Karpas-422 (cell line): Measurements from ENCODE around the gene ACACB. TPM values are rescaled to one million over a fixed set of nuclear protein-coding genes. Genes with fewer than 3 reads are reported as not detected.

Source experiments
- DNase-seq: peaks from one replicate; pipeline ENCODE4 v3.0.0-alpha.2; 2015
- H2AFZ ChIP-seq: fragments of 200-600 bp; sonication (generic); 2 replicates; pipeline ENCODE4 v1.6.1; 2014; ENCODE audit warnings: antibody characterized with exemption, low read length, mixed read lengths
- H3K27ac ChIP-seq: fragments of 200-600 bp; sonication (generic); 2 replicates; pipeline ENCODE4 v1.5.1; 2014; ENCODE audit warnings: mild to moderate bottlenecking, low read length, moderate library complexity
- H3K27me3 ChIP-seq: fragments of 200-600 bp; sonication (generic); 2 replicates; pipeline ENCODE4 v1.6.1; 2014; ENCODE audit warnings: low read length, mixed read lengths
- H3K36me3 ChIP-seq: fragments of 200-600 bp; sonication (generic); 2 replicates; pipeline ENCODE4 v1.6.1; 2014; ENCODE audit warnings: low read length, mixed read lengths; ENCODE audit not compliant: insufficient read depth
- H3K4me1 ChIP-seq: fragments of 200-600 bp; sonication (generic); 2 replicates; pipeline ENCODE4 v1.6.1; 2014; ENCODE audit warnings: mild to moderate bottlenecking, low read length, mixed read lengths
- H3K4me2 ChIP-seq: fragments of 200-600 bp; sonication (generic); 2 replicates; pipeline ENCODE4 v1.6.1; 2014; ENCODE audit warnings: low read length, low read depth, mild to moderate bottlenecking; ENCODE audit not compliant: poor library complexity, severe bottlenecking
- H3K4me3 ChIP-seq: fragments of 200-600 bp; sonication (generic); 2 replicates; pipeline ENCODE4 v1.5.1; 2014; ENCODE audit warnings: mild to moderate bottlenecking, antibody characterized with exemption, low read length, mixed read lengths
- H3K79me2 ChIP-seq: fragments of 200-600 bp; sonication (generic); 2 replicates; pipeline ENCODE4 v1.6.1; 2014; ENCODE audit warnings: mild to moderate bottlenecking, low read length, mixed read lengths
- H3K9ac ChIP-seq: fragments of 200-600 bp; sonication (generic); 2 replicates; pipeline ENCODE4 v1.6.0; 2014; ENCODE audit warnings: low read length
- H3K9me2 ChIP-seq: fragments of 200-600 bp; sonication (generic), shearing (Covaris generic); replicated peaks from 2 replicates; pipeline ENCODE4 v1.6.0; 2014; ENCODE audit warnings: mild to moderate bottlenecking, low read length, moderate library complexity; ENCODE audit not compliant: insufficient read depth
- H3K9me3 ChIP-seq: fragments of 300-700, 200-600 bp; sonication (generic); 2 replicates; pipeline ENCODE4 v1.6.1; 2014; ENCODE audit warnings: low read length, mixed read lengths
- H4K20me1 ChIP-seq: fragments of 200-600 bp; sonication (generic); 2 replicates; pipeline ENCODE4 v1.6.1; 2014; ENCODE audit warnings: mild to moderate bottlenecking, antibody characterized with exemption, low read length, low read depth; ENCODE audit not compliant: insufficient read depth
- total RNA-seq: library from RNA; depleted of rRNA; stranded (reverse); fragments of >200 nt; shearing (Covaris generic); gene quantifications from 2 replicates; pipeline ENCODE4 v1.2.3, GENCODE V29; 2014; ENCODE audit warnings: low replicate concordance

The ACACB gene
- total RNA-seq, 1 experiment from 2014 or later, result 6.5 TPM

DNA sequence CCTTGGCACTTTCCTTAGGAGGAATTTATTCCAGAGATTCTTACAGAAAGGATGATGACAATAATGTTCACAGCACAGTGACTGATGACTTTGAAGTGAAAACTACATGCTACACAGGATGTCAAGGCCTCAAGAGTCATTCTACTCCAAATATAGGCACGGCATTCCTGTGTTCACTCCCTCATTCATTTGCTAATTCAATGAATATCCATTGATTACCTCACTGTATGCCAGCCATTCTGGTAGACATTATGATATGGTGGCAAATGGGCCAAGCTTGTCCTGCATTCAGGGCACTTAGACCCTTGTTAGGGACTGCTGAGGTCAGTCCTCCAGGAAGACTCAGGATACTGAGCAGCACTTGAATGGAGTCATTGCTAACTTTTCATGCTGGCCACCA, 144.7 kb downstream of the ACACB start:
- Histone ChIP-seq H3K4me3 (no peak overlapping the region), H3K9me3 (no peaks in the 10 kb centered on the region), H3K36me3 (no peaks in the 10 kb centered on the region), H3K27me3 (no peaks in the 10 kb centered on the region), H4K20me1 (no peaks in the 10 kb centered on the region), H3K4me1 (peaks cover 7% of the 10 kb centered on the region), H3K9me2 (no peaks in the 10 kb centered on the region), H2AFZ (no peak overlapping the region), H3K27ac (no peak overlapping the region), H3K9ac (no peak overlapping the region), H3K4me2 (no peak overlapping the region), H3K79me2 (no peaks in the 10 kb centered on the region)
- DNase-seq, result no peak

DNA sequence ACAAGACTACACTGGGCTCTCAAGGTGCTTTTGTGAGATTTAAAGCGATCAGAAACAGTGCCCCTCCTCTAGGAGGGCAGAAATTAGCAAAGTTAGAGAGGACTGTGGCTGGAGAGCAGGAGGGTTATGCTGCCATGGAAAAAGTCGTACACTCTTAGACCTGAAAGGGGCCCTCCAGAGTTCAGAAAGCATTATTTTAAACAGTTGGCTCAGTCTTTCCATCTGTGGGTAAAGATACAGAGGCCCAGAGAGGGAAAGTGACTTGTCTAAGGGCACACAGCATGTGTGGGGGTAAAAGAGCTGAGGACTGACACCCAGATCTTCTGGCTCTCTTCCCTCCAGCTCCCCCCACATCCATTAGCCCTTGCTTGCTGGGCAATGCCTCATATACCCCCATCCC, 145.6 kb downstream of the ACACB start:
- Histone ChIP-seq H3K4me2 (no peak overlapping the region), H2AFZ (no peak overlapping the region), H3K9ac (no peak overlapping the region), H3K27me3 (no peaks in the 10 kb centered on the region), H3K4me1 (peaks cover 7% of the 10 kb centered on the region), H3K36me3 (no peaks in the 10 kb centered on the region), H3K9me2 (no peaks in the 10 kb centered on the region), H4K20me1 (no peaks in the 10 kb centered on the region), H3K27ac (no peak overlapping the region), H3K4me3 (no peak overlapping the region), H3K79me2 (no peaks in the 10 kb centered on the region), H3K9me3 (no peaks in the 10 kb centered on the region)
- DNase-seq, result no peak

DNA sequence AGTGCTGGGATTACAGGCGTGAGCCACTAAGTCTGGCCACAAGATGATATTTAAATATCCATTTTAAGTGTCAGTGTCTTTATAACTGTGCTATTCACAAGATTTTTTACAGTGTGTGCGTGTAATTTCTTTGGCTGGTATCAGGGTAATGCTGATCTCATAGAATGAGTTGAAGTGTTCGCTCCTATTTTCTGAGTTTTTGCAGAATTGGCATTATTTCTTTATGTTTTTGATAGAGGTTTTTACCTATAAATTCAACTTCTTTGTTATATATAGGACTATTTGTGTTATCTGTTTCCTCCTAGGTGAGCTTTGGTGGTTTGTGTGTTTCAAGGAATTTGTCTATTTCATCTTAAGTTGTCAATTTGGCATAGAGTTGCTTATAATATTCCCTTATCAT, 147.1 kb downstream of the ACACB start:
- Histone ChIP-seq H3K9ac (no peak overlapping the region), H4K20me1 (no peaks in the 10 kb centered on the region), H3K36me3 (no peaks in the 10 kb centered on the region), H3K4me1 (peaks cover 7% of the 10 kb centered on the region), H3K27me3 (no peaks in the 10 kb centered on the region), H3K27ac (no peak overlapping the region), H3K9me2 (no peaks in the 10 kb centered on the region), H2AFZ (no peak overlapping the region), H3K9me3 (no peaks in the 10 kb centered on the region), H3K4me3 (no peak overlapping the region), H3K79me2 (no peaks in the 10 kb centered on the region), H3K4me2 (no peak overlapping the region)
- DNase-seq, result no peak

DNA sequence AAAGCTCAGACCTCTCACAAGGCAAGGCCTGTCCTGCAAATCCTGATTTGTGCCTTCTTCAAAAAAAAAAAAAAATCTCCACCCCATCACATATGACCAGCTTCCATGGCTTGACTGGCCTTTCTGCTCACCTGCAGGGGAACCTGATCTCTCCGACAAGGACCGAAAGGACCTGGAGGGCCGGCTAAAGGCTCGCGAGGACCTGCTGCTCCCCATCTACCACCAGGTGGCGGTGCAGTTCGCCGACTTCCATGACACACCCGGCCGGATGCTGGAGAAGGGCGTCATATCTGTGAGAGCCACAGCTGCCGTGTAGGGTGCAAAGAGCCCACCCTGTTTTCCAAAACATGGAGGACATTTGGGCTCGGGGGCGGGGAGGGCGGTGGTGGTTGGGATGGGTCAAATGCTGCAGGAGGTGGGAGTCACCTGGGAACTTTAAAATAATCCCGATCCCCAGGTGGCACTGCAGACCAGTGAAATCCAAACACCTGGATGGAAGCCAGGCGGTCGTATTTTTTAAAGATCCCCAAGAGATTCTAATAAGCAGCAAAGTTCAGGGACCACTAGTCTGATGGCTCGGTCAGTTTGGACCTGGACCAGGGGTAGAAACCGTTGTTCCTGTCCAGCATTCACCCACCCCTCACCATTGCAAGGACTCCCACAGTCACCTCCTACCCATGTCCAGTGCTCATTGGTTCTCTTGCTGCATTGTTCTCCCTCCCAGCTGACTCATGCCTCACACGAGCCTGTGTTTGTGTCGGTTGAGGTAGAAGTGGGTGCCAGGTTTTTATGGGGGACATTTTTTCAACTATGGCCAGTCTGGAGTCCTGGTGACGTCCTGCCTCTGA, 147.9 kb downstream of the ACACB start:
- DNase-seq, result peak; percentile 92
- H4K20me1 ChIP-seq, result no peaks in the 10 kb centered on the region

GRCh38 chr12:109264943-109265650, 148.7 kb downstream of the ACACB start:
- Histone ChIP-seq H3K79me2 (no peaks in the 10 kb centered on the region), H3K27me3 (no peaks in the 10 kb centered on the region), H3K4me3 (no peak overlapping the region), H4K20me1 (no peaks in the 10 kb centered on the region), H2AFZ (no peak overlapping the region), H3K36me3 (no peaks in the 10 kb centered on the region), H3K27ac (no peak overlapping the region), H3K9me3 (no peaks in the 10 kb centered on the region), H3K9me2 (no peaks in the 10 kb centered on the region), H3K9ac (no peak overlapping the region), H3K4me1 (peaks cover 7% of the 10 kb centered on the region), H3K4me2 (no peak overlapping the region)
- DNase-seq, result no peak

More for the DNA sequence above, 147.9 kb downstream of the ACACB start:
- no peaks in the 10 kb centered on the region for H3K79me2 ChIP-seq
- H3K4me2 ChIP-seq, result peak overlapping the region; percentile 44
- peaks cover 7% of the 10 kb centered on the region for H3K4me1 ChIP-seq
- H3K36me3 ChIP-seq, result no peaks in the 10 kb centered on the region
- H3K9me3 ChIP-seq, result no peaks in the 10 kb centered on the region
- H3K4me3 ChIP-seq, result no peak overlapping the region
- H2AFZ ChIP-seq, result no peak overlapping the region
- no peak overlapping the region for H3K27ac ChIP-seq
- H3K9ac ChIP-seq, result no peak overlapping the region; the same call in 1 of the 2 replicates
- no peaks in the 10 kb centered on the region for H3K27me3 ChIP-seq
- H3K9me2 ChIP-seq, result no peaks in the 10 kb centered on the region

- Histone ChIP-seq H3K4me3 (no peak overlapping the region), H3K9me2 (no peaks in the 10 kb centered on the region), H3K36me3 (no peaks in the 10 kb centered on the region), H3K79me2 (no peaks in the 10 kb centered on the region), H3K27ac (no peak overlapping the region), H3K9me3 (no peaks in the 10 kb centered on the region), H3K4me1 (peaks cover 7% of the 10 kb centered on the region), H3K4me2 (no peak overlapping the region), H3K9ac (no peak overlapping the region), H4K20me1 (no peaks in the 10 kb centered on the region), H2AFZ (no peak overlapping the region), H3K27me3 (no peaks in the 10 kb centered on the region)
- DNase-seq, result no peak
These were observed 149.9 kb downstream of the ACACB start for GRCh38 chr12:109266106-109266879.

- Histone ChIP-seq H3K4me3 (no peak overlapping the region), H3K79me2 (no peaks in the 10 kb centered on the region), H3K9me3 (no peaks in the 10 kb centered on the region), H3K27ac (no peak overlapping the region), H3K9me2 (no peaks in the 10 kb centered on the region), H3K9ac (no peak overlapping the region), H2AFZ (no peak overlapping the region), H4K20me1 (no peaks in the 10 kb centered on the region), H3K4me2 (no peak overlapping the region), H3K27me3 (no peaks in the 10 kb centered on the region), H3K4me1 (peaks cover 7% of the 10 kb centered on the region), H3K36me3 (no peaks in the 10 kb centered on the region)
- DNase-seq, result no peak
These were observed 151.0 kb downstream of the ACACB start for GRCh38 chr12:109267361-109267760.

DNA sequence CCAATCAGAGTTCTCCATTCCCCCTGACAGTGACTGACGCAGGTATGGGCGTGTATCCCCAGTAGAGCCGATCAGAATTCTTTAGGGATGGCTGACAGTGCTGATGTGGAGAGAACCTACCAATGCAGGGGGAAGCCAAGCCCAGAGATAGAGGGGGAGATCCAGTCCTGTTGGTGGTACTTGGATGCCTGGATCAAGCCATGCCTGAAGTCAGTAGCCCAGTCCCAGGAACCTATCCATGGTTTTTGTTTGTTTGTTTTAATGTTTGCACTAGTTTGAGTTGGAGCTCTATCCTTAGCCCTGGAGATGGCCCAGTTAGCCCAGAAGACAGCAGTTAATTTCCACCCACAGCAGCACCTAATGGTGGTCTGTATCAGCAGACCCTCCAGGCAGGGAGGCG, 152.5 kb downstream of the ACACB start:
- no peak overlapping the region for H3K27ac ChIP-seq
- H3K4me2 ChIP-seq, result no peak overlapping the region
- no peak overlapping the region for H3K4me3 ChIP-seq
- peaks cover 5% of the 10 kb centered on the region for H3K4me1 ChIP-seq
- no peaks in the 10 kb centered on the region for H3K36me3 ChIP-seq
- no peak overlapping the region for H2AFZ ChIP-seq
- no peak overlapping the region for H3K9ac ChIP-seq
- no peak for DNase-seq
- no peaks in the 10 kb centered on the region for H4K20me1 ChIP-seq
- no peaks in the 10 kb centered on the region for H3K27me3 ChIP-seq
- no peaks in the 10 kb centered on the region for H3K79me2 ChIP-seq
- H3K9me2 ChIP-seq, result no peaks in the 10 kb centered on the region
- H3K9me3 ChIP-seq, result no peaks in the 10 kb centered on the region
